Measurements from ENCODE around the gene ASXL1.
"Not testable (repeated sequence)": the region's sequence is repeated elsewhere in the genome, so short reads cannot be mapped to it uniquely, and the experiment has no call there.

The ASXL1 gene

DNA sequence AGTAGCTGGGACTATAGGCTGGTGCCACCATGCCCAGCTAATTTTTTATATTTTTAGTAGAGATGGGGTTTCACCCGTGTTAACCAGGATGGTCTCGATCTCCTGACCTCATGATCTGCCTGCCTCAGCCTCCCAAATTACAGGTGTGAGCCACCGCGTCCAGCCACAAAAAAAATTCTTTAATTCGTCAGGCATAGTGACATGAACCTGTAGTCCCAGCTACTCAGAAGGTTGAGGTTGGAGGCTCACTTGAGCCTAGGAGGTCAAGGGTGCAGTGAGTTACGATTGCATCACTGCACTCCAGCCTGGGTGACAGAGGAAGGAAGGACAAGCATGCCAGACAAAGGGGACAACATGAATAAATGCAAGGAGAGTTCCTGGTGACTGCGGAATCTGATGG is 19.5 kb upstream of the ASXL1 start:
- DNase-seq (ENCODE audit: extremely low read depth, low read depth) = no peak
- TF ChIP-seq, protein P1, sequence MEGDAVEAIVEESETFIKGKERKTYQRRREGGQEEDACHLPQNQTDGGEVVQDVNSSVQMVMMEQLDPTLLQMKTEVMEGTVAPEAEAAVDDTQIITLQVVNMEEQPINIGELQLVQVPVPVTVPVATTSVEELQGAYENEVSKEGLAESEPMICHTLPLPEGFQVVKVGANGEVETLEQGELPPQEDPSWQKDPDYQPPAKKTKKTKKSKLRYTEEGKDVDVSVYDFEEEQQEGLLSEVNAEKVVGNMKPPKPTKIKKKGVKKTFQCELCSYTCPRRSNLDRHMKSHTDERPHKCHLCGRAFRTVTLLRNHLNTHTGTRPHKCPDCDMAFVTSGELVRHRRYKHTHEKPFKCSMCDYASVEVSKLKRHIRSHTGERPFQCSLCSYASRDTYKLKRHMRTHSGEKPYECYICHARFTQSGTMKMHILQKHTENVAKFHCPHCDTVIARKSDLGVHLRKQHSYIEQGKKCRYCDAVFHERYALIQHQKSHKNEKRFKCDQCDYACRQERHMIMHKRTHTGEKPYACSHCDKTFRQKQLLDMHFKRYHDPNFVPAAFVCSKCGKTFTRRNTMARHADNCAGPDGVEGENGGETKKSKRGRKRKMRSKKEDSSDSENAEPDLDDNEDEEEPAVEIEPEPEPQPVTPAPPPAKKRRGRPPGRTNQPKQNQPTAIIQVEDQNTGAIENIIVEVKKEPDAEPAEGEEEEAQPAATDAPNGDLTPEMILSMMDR (IDR thresholded peaks at IDR 0.05; ENCODE audit: low read depth, low read length) = no peak

DNA sequence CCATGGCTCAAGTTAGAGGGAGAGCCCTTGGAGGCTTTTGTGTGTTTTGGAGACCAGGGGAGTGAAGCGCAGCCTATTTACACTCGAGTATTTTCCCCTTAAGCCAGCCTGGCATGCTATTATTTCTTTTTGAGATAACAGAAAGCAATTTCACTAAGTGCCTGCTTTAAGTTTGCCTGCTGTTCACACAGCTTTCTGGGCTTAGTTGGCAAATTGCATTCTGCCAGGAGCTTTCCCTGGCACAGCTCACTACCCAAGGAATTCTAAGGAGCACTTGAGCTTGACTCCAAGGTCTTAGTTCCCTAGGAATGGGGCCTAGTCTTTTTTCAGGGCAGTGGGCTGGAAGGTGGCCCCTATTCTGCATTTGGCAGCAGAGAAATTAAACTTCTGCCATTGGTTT is 19.0 kb upstream of the ASXL1 start:
- DNase-seq (ENCODE audit: extremely low read depth, low read depth) = no peak
- TF ChIP-seq, protein P1 (IDR thresholded peaks at IDR 0.05; ENCODE audit: low read depth, low read length) = no peak

DNA sequence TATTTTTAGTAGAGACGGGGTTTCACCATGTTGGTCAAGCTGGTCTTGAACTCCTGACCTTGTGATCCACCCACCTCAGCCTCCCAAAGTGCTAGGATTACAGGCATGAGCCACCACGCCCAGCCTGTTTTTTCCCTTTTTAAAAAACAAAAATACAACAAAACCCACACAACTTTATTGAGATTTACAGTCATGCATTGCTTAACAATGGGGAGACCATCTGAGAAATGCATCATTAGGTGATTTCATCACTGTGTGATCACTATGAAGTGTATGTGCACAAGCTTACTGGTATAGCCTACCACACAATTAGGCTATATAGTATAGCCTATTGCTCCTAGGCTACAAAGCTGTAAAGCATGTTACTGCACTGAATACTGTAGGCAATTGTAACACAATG is 17.1 kb upstream of the ASXL1 start:
- not testable (repeated sequence) for DNase-seq (ENCODE audit: extremely low read depth, low read depth)

DNA sequence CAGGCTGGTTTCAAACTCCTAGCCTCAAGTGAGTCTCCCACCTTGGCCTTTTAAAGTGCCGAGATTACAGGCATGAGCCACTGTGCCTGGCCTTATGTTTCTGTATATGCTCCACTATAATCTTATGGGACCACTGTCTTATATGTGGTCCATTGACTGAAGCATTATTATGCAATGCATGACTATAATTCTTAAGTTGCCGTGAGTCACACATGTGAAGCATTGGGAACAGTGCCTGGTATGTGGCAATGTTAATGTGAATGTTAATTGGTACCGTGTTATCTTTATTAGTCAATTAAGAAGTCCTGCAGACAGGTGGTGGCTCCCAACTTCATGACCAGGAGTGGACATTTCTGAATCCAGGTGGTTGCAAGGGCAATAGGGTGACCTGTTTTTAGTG is 14.7 kb upstream of the ASXL1 start:
- DNase-seq (ENCODE audit: extremely low read depth, low read depth) = no peak

DNA sequence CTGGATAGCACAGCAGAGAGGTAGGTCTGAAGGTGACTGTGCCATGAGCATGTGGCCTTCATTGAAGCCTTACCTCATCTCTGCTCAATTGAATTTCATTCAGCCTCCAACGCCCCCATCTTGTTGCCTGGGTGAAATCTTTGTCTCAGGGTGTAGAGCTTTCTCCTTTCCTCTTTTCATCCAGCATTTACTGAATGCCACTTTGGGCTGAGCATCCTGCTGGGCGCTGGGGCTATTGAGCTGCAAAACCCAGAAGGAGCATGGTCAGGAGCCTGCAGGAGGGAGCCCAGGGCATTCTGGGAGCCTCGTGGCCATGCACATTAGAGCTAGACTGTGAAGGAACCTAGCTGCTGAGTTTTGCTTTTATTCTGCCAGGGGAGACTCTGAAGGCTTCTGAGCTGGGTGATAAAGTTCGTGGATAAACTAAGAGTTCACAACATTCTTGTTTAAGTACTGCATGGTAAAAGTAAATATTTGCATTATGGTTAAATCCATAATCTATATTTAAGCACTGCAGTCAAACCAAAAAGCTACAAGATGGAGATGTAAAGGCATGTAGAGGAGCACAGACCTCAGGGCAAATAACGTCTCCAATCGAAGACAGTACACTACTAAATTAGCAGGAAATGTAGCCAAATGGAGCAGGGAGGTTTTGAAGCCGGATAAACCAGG is 13.2 kb upstream of the ASXL1 start:
- TF ChIP-seq, protein P1 (IDR thresholded peaks at IDR 0.05; ENCODE audit: low read depth, low read length) = no peak
- DNase-seq (ENCODE audit: extremely low read depth, low read depth) = no peak

More for the DNA sequence above, 14.7 kb upstream of the ASXL1 start:
- TF ChIP-seq, protein P1 (IDR thresholded peaks at IDR 0.05; ENCODE audit: low read depth, low read length) = no peak

DNA sequence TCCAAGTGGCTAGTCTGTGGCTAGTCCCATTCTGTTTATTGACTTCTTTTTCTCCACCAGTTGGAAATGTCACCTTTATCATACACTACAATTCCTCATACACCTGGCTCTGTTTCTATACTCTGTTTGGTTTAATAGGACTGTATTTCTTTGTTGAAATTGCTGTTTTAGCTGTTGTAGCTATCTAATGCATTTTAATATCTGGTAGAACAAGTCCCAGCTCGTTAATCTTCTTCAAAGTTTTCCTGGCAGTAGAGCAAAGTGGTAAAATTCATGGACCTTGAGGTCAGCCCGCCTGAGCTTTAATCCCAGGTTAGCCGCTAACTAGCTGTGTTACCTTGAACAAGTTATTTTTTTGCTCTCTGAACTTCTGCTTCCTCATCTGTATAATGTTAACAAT is 9.9 kb upstream of the ASXL1 start:
- no peak for DNase-seq (ENCODE audit: extremely low read depth, low read depth)
- TF ChIP-seq, protein P1 (IDR thresholded peaks at IDR 0.05; ENCODE audit: low read depth, low read length) = no peak

DNA sequence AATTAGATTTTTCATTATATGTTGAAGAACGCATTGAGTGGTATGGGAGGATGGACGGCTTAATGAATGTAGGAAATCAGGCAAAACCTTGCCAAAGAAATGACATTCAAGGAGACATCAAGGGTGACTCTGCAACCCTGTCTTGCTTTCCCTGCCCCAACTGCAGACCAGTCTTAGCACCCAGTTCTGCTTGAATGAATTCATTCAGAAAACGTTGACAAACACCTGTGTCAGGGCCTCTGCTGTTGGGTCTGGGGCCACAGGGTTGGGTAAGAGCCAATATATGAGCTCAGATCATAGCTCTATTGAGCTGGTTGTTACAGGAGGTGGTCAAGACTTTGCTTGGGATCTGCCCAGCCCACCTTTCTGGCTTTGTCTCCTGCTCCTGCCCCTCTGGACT is 7.7 kb upstream of the ASXL1 start:
- no peak for DNase-seq (ENCODE audit: extremely low read depth, low read depth)
- TF ChIP-seq, protein P1 (IDR thresholded peaks at IDR 0.05; ENCODE audit: low read depth, low read length) = no peak

DNA sequence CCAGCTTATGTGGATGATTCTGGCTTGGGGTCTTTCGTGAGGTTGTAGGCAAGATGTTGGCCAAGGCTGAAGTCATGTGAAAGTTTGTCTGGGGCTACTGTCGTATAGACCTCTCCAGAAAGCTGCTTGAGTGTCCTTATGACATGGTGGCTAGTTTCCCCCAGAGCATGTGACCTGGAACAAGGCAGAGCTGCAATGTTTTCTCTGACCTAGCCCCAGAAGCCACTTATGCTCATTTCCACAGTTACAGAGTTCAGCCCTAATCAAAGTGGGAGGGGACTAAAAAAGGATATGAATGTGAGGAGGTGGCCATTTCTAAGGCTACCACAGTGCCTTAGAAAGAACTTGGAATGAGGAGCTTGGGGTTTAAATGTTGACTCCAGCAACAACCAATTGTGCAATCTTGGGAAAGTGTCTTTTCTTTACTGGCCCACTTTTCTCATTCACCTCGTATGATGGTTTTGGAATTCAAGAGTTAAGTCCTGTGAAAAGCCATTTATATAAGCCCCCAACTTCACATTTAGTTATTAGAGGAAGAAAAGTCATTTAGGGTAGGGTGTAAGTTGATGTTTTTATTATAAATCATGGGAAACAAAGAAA is 5.9 kb upstream of the ASXL1 start:
- TF ChIP-seq, protein P1 (IDR thresholded peaks at IDR 0.05; ENCODE audit: low read depth, low read length) = no peak
- DNase-seq (ENCODE audit: extremely low read depth, low read depth) = no peak

All from AG09319 (cell line).